Tibial nerve (tissue), 4 donors: Measurements from ENCODE around the gene B3GALT5.

Source experiments
- CTCF ChIP-seq, 5 experiments: fragments of 200-600 bp in 3 of 5; fragments of 450-650 bp in 2 of 5; sonication (generic) in 3 of 5; IDR thresholded peaks; one replicate each; pipeline ENCODE4 v1.5.1; 2016 to 2019; ENCODE audit warnings: antibody characterized with exemption in 5 of 5, mild to moderate bottlenecking in 3 of 5, moderate library complexity in 2 of 5
- EP300 ChIP-seq, 2 donors: sonication (generic); formaldehyde crosslinking; IDR thresholded peaks; one replicate each; pipeline ENCODE4 v1.6.1; 2017; ENCODE audit warnings: antibody characterized with exemption in 2 of 2, mild to moderate bottlenecking in 1 of 2

GRCh38 chr21:39668369-39668768 is 55.6 kb downstream of the B3GALT5 start:
- TF ChIP-seq EP300 (IDR thresholded peaks at IDR 0.05): no peak
- no peak for TF ChIP-seq CTCF (IDR thresholded peaks at IDR 0.05)
